Heart left ventricle (tissue), 13 donors: ENCODE results near the gene NKD1.

Experiments used
- CTCF ChIP-seq, 12 donors: fragments of 200-600 bp; sonication (generic) in 4 of 12; IDR thresholded peaks; one replicate each; pipeline versions ENCODE4 v1.5.0 to v1.8.0; 2018 to 2022; ENCODE audit warnings: antibody characterized with exemption in 12 of 12, mild to moderate bottlenecking in 5 of 12
- POLR2A ChIP-seq, 2 donors: fragments of 450-650 bp; IDR thresholded peaks; one replicate each; pipeline ENCODE4 v1.6.1; 2017; ENCODE audit warnings: antibody characterized with exemption in 2 of 2, mild to moderate bottlenecking in 2 of 2, moderate library complexity in 2 of 2
- donor health status: ischemic (EF 13 %, LVEDD 7.1; RV severe dilation, severe dysfunction).
- donor health status: DM: no; HTN: yes; CAD: no.
- donor health status: DM: no; HTN: no; CAD: no.
- donor health status: ischemic (EF 25% LVEDD 6.9; RV normal size, moderate dysfunction).
- donor health status: ischemic (EF 25% LVEDD 5.7; RV mildly dilated, moderate dysfunction).
- donor health status: ischemic (EF 35%, LVEDD 5.7; RV mildly dilated, moderate dysfunction).
- donor health status: nonischemic (EF 11% LVEDD 7.7; RV severe dilation, severe dysfunction).
- donor health status: DM: yes; HTN: yes; CAD: no.
- donor health status: PGD.
- donor health status: ischemic (EF 29% LVEDD 5.4; RV normal size, mild dysfunction).
- donor health status: nonischemic (EF 23%, LVEDD 6.1; RV moderate dilation, normal function).

DNA sequence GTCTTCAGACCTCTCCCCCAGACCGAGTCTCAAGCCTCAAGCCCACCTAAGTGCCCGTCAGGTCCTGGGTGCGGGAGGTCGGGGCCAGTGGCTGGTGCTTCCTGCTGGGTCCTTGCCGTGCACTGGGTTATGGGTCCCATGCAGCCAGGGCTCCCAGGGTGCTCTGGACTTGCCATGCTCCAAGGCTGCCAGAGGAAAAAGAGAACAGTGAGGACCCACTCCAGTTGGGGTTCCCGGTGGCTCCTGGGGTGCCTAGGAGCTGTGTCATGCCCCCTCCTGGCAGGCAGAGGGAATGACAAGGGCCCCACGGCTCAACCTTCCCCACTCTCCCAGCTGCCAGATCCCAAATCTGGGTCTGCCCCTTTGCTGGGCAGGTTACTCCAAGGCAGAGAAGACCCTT is 129.2 kb downstream of the NKD1 start:
- peak in 6 of 12 donors; percentile 9 to 34 (median 26) for TF ChIP-seq CTCF (IDR thresholded peaks at IDR 0.05)
- no peak for TF ChIP-seq POLR2A (IDR thresholded peaks at IDR 0.05)
